Lower leg skin (tissue), 4 donors: ENCODE data around the gene PIP4K2A. TPM values are rescaled to one million over a fixed set of nuclear protein-coding genes. Genes with fewer than 3 reads are reported as not detected.

Experiments
- DNase-seq, 2 donors: peaks; one replicate each; pipeline ENCODE4 v3.0.0-alpha.2; 2019; ENCODE audit warnings: low spot score in 2 of 2
- H3K4me3 ChIP-seq: fragments of 200-600 bp; sonication (generic); 2 replicates; pipeline ENCODE4 v1.5.1; 2017; ENCODE audit warnings: mild to moderate bottlenecking, low read depth; ENCODE audit not compliant: poor library complexity, severe bottlenecking
- CTCF ChIP-seq, 3 donors: fragments of 450-650 bp; IDR thresholded peaks; one replicate each; pipeline ENCODE4 v1.5.1; 2016; ENCODE audit warnings: antibody characterized with exemption in 3 of 3, mild to moderate bottlenecking in 3 of 3, moderate library complexity in 2 of 3
- POLR2A ChIP-seq, 2 donors: fragments of 450-650 bp; IDR thresholded peaks; one replicate each; pipeline ENCODE4 v1.6.1; 2016 to 2017; ENCODE audit warnings: antibody characterized with exemption in 2 of 2, mild to moderate bottlenecking in 1 of 2, moderate library complexity in 1 of 2
- WGBS, 2 donors: methylation state at CpG; one replicate each; pipeline ENCODE4 v1.1.5; 2018; 5-methylcytosine and 5-hydroxymethylcytosine counted together
- intact Hi-C: fragments of 100-400 bp; cut with DNase I; formaldehyde crosslinking; loops from one replicate; pipeline ENCODE4 v1.15.0; 2023; ENCODE audit warnings: low total_unique reads
- total RNA-seq, 4 donors: library from RNA; depleted of rRNA; stranded (reverse); fragments of >200 nt; gene quantifications; one replicate each; pipeline ENCODE4 v1.1.0, GENCODE V29; 2016

PIP4K2A gene
- total RNA-seq, 4 donors from 2014 or later, result 2.3 to 12.4 (median 6.6) TPM

GRCh38 chr10:22646388-22646853 lies 68.0 kb downstream of the PIP4K2A start:
- no peak overlapping the region for H3K4me3 ChIP-seq
- no peak for DNase-seq
- intact Hi-C loops, result no loop called here
- TF ChIP-seq POLR2A (IDR thresholded peaks at IDR 0.05) (no peak), CTCF (IDR thresholded peaks at IDR 0.05) (no peak)
- WGBS, 2 donors, result 83% methylated on average over 2 of the region's 2 CpGs

GRCh38 chr10:22644222-22644621 lies 70.2 kb downstream of the PIP4K2A start:
- no peak for DNase-seq
- no peak overlapping the region for H3K4me3 ChIP-seq
- WGBS, 2 donors, result 96% methylated on average over 3 of the region's 3 CpGs
- intact Hi-C loops, result no loop called here
- TF ChIP-seq CTCF (IDR thresholded peaks at IDR 0.05), result no peak
- TF ChIP-seq POLR2A (IDR thresholded peaks at IDR 0.05), result no peak

GRCh38 chr10:22643775-22644174 lies 70.6 kb downstream of the PIP4K2A start:
- intact Hi-C loops, result no loop called here
- no peak for TF ChIP-seq CTCF (IDR thresholded peaks at IDR 0.05)
- no peak for TF ChIP-seq POLR2A (IDR thresholded peaks at IDR 0.05)
- WGBS, 2 donors, result 88 to 92% methylated on average over 4 of the region's 4 CpGs
- DNase-seq, result no peak
- no peak overlapping the region for H3K4me3 ChIP-seq

- no peak for DNase-seq
- H3K4me3 ChIP-seq, result no peak overlapping the region
- WGBS, 2 donors, result 79 to 84% methylated on average over 4 of the region's 4 CpGs
- TF ChIP-seq POLR2A (IDR thresholded peaks at IDR 0.05) (no peak), CTCF (IDR thresholded peaks at IDR 0.05) (no peak)
- intact Hi-C loops, result no loop called here
These were observed 71.3 kb downstream of the PIP4K2A start for GRCh38 chr10:22643116-22643515.

- TF ChIP-seq POLR2A (IDR thresholded peaks at IDR 0.05) (no peak), CTCF (IDR thresholded peaks at IDR 0.05) (no peak)
These were observed 72.6 kb downstream of the PIP4K2A start for GRCh38 chr10:22641743-22642142.

GRCh38 chr10:22640359-22640758 lies 74.0 kb downstream of the PIP4K2A start:
- WGBS, 2 donors, result 84 to 95% methylated on average over 6 of the region's 6 CpGs
- intact Hi-C loops, result no loop called here
- no peak for TF ChIP-seq POLR2A (IDR thresholded peaks at IDR 0.05)
- TF ChIP-seq CTCF (IDR thresholded peaks at IDR 0.05), result no peak
- H3K4me3 ChIP-seq, result no peak overlapping the region
- DNase-seq, result no peak

More at GRCh38 chr10:22641743-22642142, 72.6 kb downstream of the PIP4K2A start:
- WGBS, 2 donors, result 94 to 98% methylated on average over 5 of the region's 5 CpGs
- intact Hi-C loops, result no loop called here
- no peak for DNase-seq
- H3K4me3 ChIP-seq, result no peak overlapping the region
